Esophagus (tissue), 2 donors: ENCODE results near the gene PAM. TPM values are rescaled to one million over a fixed set of nuclear protein-coding genes. Genes with fewer than 3 reads are reported as not detected.

Source experiments
- H3K27ac ChIP-seq, 2 donors: one replicate each; pipeline ENCODE4 v1.5.1; 2013; ENCODE audit warnings: low read depth in 2 of 2, mild to moderate bottlenecking in 2 of 2, inconsistent platforms in 1 of 2, low read length in 1 of 2, moderate library complexity in 1 of 2
- H3K27me3 ChIP-seq, 2 donors: one replicate each; pipeline ENCODE4 v1.6.1; 2013; ENCODE audit warnings: low read length in 2 of 2, control low read depth in 1 of 2, mild to moderate bottlenecking in 1 of 2; ENCODE audit not compliant: insufficient read depth in 2 of 2, control insufficient read depth in 1 of 2
- H3K36me3 ChIP-seq, 2 donors: one replicate each; pipeline ENCODE4 v1.6.1; 2013; ENCODE audit warnings: low read length in 1 of 2; ENCODE audit not compliant: control insufficient read depth in 2 of 2, insufficient read depth in 2 of 2
- H3K4me1 ChIP-seq, 2 donors: one replicate each; pipeline ENCODE4 v1.6.1; 2013; ENCODE audit warnings: low read length in 1 of 2; ENCODE audit not compliant: control insufficient read depth in 2 of 2, insufficient read depth in 2 of 2
- H3K4me3 ChIP-seq, 2 donors: one replicate each; pipeline ENCODE4 v1.5.1; 2013; ENCODE audit warnings: low read length in 2 of 2, mild to moderate bottlenecking in 2 of 2, low read depth in 1 of 2, moderate library complexity in 1 of 2
- H3K9me3 ChIP-seq, 2 donors: one replicate each; pipeline ENCODE4 v1.6.1; 2013; ENCODE audit warnings: mild to moderate bottlenecking in 2 of 2, low read depth in 1 of 2, low read length in 1 of 2, moderate library complexity in 1 of 2; ENCODE audit not compliant: control insufficient read depth in 2 of 2, insufficient read depth in 1 of 2
- WGBS, 2 donors: extraction: QIAGEN DNeasy Blood & Tissue Kit; methylation state at CpG; one replicate each; pipeline ENCODE4 v1.1.7; 2013; 5-methylcytosine and 5-hydroxymethylcytosine counted together
- polyA plus RNA-seq, 2 donors: library from polyadenylated mRNA; stranded (reverse); fragments of 200-250 nt; gene quantifications; one replicate each; pipeline ENCODE4 v1.2.3, GENCODE V29; 2013
- donor health status: healthy with polysubstance abuse.
- donor health status: Bipolar disorder and iron deficiency.

Gene PAM
- polyA plus RNA-seq, 2 donors: 23.8 to 30.9 TPM

DNA sequence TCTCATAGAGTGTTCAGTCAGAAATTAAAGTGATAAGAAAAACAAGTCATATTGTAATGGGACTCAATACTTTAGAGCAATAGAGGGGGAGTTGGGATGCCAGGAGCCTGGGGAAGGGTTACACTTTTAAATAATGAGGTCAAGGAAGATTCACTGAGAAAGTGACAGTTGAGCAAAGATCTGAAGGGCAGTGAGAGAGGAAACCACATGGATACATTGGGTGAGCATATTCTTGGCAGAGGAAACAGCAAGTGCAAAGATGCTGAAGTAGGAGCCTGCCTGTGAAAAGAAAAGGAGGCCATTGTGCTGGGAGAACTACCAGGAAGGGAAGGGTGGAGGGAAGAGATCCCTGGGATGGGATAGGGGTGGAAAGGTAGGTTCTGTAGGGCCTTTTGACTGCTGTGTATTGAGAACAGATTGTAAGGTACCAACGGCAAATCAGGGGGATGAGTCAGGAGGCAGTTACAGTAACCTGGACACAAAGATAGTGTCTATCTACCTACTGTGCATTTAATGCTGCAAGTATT is 79.4 kb downstream of the PAM start:
- Histone ChIP-seq H3K4me1 (no peaks in the 10 kb centered on the region), H3K4me3 (no peak overlapping the region), H3K27me3 (no peaks in the 10 kb centered on the region), H3K36me3 (no peaks in the 10 kb centered on the region), H3K9me3 (no peaks in the 10 kb centered on the region), H3K27ac (no peak overlapping the region)
- 91 to 98% methylated on average over 1 of the region's 1 CpG for WGBS, 2 donors

DNA sequence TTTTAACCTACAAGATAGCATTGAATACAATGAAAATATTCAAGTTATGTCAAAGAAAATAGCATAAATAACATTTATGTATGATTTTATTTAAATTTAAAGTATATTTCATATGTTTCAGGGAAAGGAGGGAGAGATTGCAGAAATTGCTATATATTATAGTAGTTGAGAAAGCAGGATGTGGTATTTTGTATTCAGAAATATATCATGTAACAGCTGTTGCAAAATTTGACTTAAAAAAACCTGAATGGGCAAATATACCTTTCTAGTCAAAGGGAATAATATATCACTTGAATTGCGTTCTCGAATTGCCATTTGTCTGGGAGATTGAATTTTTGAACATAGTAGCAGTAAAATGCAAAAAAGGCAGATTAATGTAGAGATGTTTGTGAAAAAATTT is 80.6 kb downstream of the PAM start:
- Histone ChIP-seq H3K9me3 (no peaks in the 10 kb centered on the region), H3K4me3 (no peak overlapping the region), H3K27ac (no peak overlapping the region), H3K27me3 (no peaks in the 10 kb centered on the region), H3K36me3 (no peaks in the 10 kb centered on the region), H3K4me1 (no peaks in the 10 kb centered on the region)
- WGBS, 2 donors: 87% methylated on average over 2 of the region's 2 CpGs

DNA sequence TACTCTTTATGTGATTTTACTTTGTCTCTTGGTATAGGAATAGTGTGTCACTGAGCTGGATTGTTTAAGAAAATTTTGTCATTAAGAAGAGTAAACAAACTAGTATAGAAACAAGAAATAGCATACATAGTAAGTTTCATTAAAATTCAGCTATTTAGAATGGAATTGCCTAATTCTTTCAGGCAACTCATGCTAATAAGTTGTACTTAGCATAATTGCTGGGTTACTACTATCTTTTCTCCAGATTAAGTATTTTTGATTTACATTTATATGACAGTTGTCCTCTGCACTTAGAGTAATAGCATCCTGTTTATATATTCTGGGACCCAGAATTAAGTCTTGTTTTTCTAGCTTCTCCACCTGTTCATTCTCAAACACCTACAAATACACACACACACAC is 85.9 kb downstream of the PAM start:
- Histone ChIP-seq H3K4me1 (no peaks in the 10 kb centered on the region), H3K36me3 (no peaks in the 10 kb centered on the region), H3K4me3 (no peak overlapping the region), H3K9me3 (no peaks in the 10 kb centered on the region), H3K27me3 (no peaks in the 10 kb centered on the region), H3K27ac (no peak overlapping the region)

DNA sequence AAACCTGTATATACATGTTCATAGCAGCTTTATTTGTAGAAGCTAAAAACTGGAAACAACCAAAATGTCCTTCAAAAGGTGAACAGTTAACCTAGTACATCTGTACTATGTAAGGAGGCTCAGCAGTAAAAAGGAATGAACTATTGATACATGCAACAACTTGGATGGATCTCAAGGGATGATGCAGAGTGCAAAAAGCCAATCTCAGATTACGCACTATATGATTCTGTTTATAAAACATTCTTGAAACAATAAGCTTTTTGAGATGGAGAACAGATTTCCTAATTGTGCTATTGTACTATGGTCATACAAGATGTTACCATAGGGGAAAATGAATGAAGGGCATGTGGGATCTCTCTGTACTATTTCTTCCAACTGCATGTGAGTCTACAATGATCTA is 88.9 kb downstream of the PAM start:
- no peaks in the 10 kb centered on the region for H3K27me3 ChIP-seq
- no peaks in the 10 kb centered on the region for H3K9me3 ChIP-seq
- H3K4me3 ChIP-seq: no peak overlapping the region
- WGBS, 2 donors: 95 to 99% methylated on average over 1 of the region's 1 CpG
- no peaks in the 10 kb centered on the region for H3K36me3 ChIP-seq
- H3K27ac ChIP-seq: no peak overlapping the region
- no peaks in the 10 kb centered on the region for H3K4me1 ChIP-seq

DNA sequence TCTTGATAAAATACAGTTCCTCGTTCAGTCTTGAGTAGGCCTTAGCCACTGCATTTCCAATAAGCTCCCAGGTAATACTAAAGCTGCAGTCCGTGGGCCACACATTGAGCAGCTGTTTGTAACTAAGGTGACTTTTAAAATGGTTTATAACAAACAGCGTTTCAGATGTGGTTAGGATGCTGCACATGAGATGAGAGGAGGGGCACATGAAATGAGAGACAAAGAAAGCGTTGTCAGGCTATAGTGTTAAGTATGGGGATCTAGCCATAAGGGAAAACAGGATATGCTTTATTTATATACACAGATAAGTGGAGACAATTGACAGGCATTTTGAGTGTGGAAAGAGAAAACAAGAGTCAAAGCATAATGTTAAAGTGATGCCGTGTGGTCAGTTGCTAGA is 89.9 kb downstream of the PAM start:
- H3K4me1 ChIP-seq: no peaks in the 10 kb centered on the region
- no peaks in the 10 kb centered on the region for H3K27me3 ChIP-seq
- no peaks in the 10 kb centered on the region for H3K36me3 ChIP-seq
- H3K4me3 ChIP-seq: no peak overlapping the region
- H3K27ac ChIP-seq: no peak overlapping the region
- no peaks in the 10 kb centered on the region for H3K9me3 ChIP-seq
- 74 to 84% methylated on average over 5 of the region's 5 CpGs for WGBS, 2 donors

DNA sequence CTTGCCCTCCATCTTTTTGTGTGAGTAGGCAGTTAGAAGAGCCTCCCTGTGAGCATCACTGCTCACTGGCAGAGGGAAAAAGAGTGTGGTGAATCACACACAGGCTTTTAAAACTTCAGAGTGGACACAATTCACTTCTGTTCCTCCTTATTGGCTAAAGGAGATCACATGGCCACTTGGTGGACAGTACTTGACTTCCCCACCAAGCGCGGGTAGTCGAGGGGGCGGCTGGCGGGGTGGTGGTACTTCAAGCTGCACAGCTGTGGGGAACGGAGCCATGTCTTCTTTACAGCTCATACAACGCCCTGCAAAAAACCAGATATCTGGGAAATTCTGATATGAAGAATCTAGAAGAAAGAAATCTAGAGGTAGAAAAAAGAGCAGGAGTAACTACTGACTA is 95.4 kb downstream of the PAM start:
- Histone ChIP-seq H3K27me3 (no peaks in the 10 kb centered on the region), H3K4me1 (no peaks in the 10 kb centered on the region), H3K4me3 (no peak overlapping the region), H3K36me3 (no peaks in the 10 kb centered on the region), H3K27ac (no peak overlapping the region), H3K9me3 (no peaks in the 10 kb centered on the region)
- WGBS, 2 donors: 95 to 97% methylated on average over 7 of the region's 7 CpGs

DNA sequence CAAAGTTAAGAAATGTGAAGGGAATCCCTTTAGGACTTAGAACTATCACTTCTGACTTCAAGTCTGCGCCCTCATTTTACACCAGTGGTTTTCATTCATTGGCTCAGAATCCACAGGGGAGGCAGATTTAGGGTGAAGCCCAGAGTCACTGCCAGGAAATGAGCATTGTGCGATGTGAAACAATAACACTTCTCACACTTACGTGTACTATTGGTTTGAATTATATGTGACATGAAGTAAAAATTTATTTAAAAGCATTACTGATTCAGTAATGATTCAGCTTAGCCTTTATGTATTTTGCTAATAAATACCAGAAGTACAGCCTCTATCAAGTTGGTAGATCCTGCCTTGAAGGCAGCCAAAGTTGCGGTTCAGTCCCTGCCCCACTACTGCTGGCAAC is 98.6 kb downstream of the PAM start:
- H3K27me3 ChIP-seq: no peaks in the 10 kb centered on the region
- WGBS, 2 donors: 82 to 92% methylated on average over 4 of the region's 4 CpGs
- H3K36me3 ChIP-seq: no peaks in the 10 kb centered on the region
- no peaks in the 10 kb centered on the region for H3K4me1 ChIP-seq
- no peak overlapping the region for H3K4me3 ChIP-seq
- H3K9me3 ChIP-seq: no peaks in the 10 kb centered on the region
- no peak overlapping the region for H3K27ac ChIP-seq

DNA sequence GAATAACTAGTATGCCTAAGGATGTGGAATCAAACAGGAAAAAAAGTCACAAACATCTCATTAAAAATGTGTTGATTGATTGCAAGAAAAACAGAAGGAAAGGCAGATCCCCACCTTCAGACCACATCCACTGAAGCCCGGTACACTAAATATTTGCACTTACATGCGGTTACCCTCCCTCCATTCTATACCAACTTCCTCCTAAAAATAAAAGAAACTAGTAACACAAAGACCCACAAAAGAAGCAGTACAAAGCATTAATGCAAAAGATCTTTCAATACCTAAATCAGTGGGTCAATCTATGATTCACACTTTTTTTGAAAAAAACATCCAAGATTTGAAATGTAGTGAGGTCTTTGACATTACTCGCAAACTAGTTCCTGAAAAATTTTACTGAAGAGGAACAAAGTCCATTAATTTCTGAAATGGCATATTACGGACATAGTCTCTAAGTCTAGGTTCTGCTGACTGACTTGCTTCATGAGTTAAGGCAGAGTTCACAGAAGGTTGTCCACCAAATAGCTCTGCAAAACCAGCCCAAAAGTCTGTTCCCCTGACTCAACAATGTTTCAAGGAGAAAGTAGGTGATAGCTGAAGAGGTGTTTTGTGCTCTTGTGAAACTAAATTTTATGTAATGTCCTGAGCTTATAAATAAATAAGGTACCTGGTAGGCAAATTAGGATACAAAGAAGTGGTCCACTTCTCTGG is 100.7 kb downstream of the PAM start:
- no peaks in the 10 kb centered on the region for H3K9me3 ChIP-seq
- no peak overlapping the region for H3K4me3 ChIP-seq
- WGBS, 2 donors: 78 to 87% methylated on average over 4 of the region's 4 CpGs

DNA sequence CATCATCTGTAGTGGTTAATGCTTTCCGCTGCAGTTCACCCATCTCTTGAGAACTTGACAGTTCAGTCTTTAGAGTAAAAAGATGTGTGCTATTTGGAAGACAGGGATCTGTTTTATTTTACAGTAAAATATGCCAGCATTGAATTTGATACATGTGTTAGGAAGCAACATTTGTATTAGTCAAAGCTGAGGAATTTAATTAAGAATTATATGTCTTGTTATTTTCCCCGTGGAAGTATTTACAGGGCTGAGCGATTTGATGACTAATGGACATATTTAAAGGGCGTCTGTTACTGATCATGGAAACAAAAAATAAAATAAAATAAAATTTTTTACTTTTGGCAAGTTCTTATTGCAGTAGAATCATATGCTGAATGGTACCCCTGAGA is 101.3 kb downstream of the PAM start:
- Histone ChIP-seq H3K4me1 (no peaks in the 10 kb centered on the region), H3K36me3 (no peaks in the 10 kb centered on the region), H3K27ac (no peak overlapping the region), H3K27me3 (no peaks in the 10 kb centered on the region), H3K4me3 (no peak overlapping the region), H3K9me3 (no peaks in the 10 kb centered on the region)
- 62 to 70% methylated on average over 4 of the region's 4 CpGs for WGBS, 2 donors

More for the DNA sequence above, 100.7 kb downstream of the PAM start:
- no peaks in the 10 kb centered on the region for H3K4me1 ChIP-seq
- H3K36me3 ChIP-seq: no peaks in the 10 kb centered on the region
- H3K27ac ChIP-seq: no peak overlapping the region
- H3K27me3 ChIP-seq: no peaks in the 10 kb centered on the region

DNA sequence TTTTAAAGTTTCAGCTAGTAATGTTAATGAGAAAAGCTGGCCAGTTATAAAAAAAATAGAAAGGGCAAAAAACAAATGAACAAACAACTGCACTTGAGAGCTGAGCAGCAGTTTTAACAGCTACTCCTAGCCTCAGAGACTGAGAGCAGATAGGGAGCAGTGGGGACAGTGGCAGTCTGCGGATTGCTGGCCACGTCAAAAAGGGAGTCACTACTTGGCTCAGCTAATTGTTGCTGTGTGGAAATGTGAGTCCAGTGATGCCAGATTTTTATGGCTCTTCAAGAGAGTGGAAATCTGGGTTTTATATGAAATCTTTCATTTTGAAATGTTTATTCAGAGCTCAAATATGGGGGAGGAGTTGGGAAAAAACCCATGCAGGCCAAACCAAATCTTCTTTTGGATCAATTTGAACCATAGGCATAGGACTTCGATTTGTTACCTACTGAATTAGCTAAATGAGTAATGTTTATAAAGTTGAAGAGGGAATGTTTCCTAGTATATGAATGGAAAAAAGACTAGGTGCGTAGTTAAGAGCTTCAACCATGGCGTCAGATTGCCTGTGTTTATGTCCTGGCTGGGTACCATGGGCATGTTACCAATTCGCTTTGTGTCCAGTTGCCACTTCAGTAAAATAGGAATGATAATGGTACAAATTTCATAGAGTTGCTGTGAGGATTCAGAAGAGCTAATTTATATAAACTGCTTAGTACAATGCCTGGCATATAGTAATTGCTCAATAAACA is 102.1 kb downstream of the PAM start:
- Histone ChIP-seq H3K27me3 (no peaks in the 10 kb centered on the region), H3K4me1 (no peaks in the 10 kb centered on the region), H3K27ac (no peak overlapping the region), H3K9me3 (no peaks in the 10 kb centered on the region), H3K36me3 (no peaks in the 10 kb centered on the region), H3K4me3 (no peak overlapping the region)
- WGBS, 2 donors: 71 to 81% methylated on average over 6 of the region's 6 CpGs
